T-helper 1 cell treated with Interleukin-12 subunit alpha and Interleukin-12 subunit beta and Interleukin-4 antibody, amounts not matched to agents 30 ng/mL and 1 ng/mL, for 36 hours (primary cell): ENCODE measurements around the gene SMG6. TPM values are rescaled to one million over a fixed set of nuclear protein-coding genes. Genes with fewer than 3 reads are reported as not detected.
"Not testable (repeated sequence)": the region's sequence is repeated elsewhere in the genome, so short reads cannot be mapped to it uniquely, and the experiment has no call there.

Experiments used
- intact Hi-C: fragments of 100-400 bp; cut with micrococcal nuclease; formaldehyde crosslinking; loops from one replicate; pipeline ENCODE4 v1.15.1; 2024
- total RNA-seq: library from RNA; stranded (reverse); gene quantifications from 2 replicates; pipeline ENCODE4 v1.2.3, GENCODE V29; 2022

Gene SMG6
- total RNA-seq = 42.1 and 47.9 TPM in 2 replicates

DNA sequence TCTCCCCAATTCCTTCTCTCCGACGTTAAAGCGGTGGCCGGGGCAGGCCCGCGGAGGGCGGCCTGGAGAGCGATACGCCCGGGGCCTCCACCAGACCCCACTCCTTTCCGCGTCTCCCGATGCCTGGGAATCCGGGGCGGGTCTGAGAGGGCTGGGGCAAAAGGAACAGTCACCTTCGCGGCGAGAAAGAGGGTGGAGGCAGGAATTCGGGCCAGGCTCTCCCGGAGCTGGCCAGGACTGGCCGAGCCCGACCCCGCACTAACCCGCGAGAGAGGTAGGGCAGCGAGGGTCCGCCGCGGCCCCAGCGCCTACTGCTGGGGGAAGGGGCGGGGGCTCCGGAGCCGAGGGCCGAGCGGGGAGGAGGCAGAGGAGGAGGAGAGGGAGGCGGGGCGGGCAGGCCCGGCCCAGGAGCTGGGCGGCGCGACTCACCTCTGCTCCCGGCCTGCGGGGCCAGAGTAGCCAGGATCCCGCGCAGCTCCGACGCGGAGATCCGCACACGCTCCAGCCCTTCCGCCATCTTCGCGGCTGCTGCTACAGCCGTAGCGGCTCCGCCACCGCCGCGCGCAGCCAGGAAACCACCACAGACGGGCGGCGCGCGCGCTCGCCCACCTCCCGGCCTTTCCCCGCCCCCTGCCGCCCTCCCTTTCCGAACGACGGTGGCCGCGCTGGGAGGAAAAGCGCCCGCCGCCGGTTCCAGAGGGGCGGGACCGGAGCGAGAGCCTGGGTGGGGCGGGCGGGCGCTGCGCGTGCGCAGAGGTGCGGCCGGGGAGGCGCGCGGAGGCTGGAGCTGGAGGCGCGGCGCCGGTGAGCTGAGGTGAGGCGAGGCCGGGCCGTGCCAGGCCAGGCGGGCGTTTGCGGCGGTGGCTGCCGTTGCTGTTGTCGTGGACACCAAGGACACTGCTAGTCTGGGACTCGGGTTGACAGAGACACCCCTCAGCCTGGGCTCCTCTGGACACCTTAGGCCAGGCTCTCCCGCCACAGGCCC lies at the start of gene SMG6, which contains the start of gene SRR:
TSS of gene SMG6 (minus strand) at position 582 of the 985 bp plus-strand sequence. CDS start at position 517, 65 bp downstream.
TSS of gene SRR (plus strand) at position 747 of the 985 bp plus-strand sequence. CDS start 11,611 bp downstream, outside the sequence.
- intact Hi-C loops = loop anchor here (1.0 to 5.0 kb wide), 10 partner anchors 33 to 586 kb away; partner anchors contain the start of genes CLUH, DPH1, MNT and TSR1

GRCh38 chr17:2351269-2351668 lies 47.7 kb upstream of the SMG6 start:
- intact Hi-C loops = loop anchor here (5.0 kb wide), 1 partner anchor 444 kb away; no protein-coding TSS in a partner anchor

DNA sequence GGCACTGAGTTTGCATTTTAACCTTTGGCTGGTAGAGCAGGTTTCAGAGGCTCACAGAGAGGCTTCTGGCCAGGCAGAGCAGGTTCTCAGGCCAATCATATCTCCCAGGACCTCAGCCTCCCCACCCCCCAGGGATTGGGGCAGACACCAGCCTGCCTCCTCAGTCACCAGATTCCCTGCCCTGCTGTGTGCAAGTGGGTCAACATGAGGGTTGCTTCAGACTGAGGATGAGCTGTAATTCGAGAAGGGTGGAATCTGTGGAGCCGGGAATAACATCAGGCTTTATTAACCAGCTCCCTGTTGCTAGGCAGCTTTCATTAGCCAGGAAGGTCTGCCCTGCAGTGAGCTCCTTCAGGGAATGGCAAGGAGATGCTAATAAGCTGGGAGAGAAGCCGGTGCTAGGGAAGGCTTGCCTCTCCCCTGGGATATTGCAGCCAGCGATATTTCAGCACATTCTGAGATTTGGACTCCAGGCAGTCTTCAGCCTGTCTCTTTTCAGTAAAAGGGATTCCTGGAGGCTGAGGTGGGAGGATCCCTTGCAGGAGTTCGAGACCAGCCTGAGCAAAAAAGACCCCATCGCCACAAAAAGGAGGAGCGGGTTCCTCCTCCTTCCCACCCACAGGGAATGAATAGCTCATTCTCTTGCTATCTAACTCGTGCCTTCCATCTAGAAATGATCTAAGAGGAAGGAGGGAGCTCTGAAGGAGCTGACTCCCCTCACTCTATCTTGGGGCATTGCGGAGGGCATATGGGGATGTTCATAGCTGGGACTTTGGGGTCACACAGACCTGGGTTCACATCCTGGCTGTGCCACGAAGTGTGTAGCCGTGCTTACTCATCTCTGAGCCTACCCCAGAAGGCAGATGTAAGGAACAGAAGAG lies 44.5 kb upstream of the SMG6 start:
- intact Hi-C loops = no loop called here

DNA sequence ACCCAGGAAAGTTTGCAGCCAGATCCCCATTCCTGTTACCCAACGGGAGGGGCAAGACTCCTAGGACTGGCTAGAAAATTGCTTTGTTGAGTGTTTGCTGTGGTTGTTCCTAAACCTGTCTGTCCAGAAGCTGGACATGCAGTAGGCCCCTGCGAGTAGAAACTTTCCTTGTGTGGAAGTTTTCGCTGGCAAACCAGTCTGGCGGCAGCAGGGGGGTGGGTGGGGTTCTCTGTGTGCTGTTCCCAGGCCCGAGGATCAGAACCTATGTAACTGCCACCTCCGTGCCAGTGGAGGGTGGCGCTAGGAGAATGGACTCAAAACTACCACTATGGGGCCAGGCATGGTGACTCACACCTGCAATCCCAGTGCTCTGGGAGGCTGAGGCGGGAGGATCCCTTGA lies 42.9 kb upstream of the SMG6 start:
- intact Hi-C loops = no loop called here

GRCh38 chr17:2344528-2344927 lies 40.9 kb upstream of the SMG6 start:
- intact Hi-C loops = no loop called here

- intact Hi-C loops = no loop called here
These were observed 39.8 kb upstream of the SMG6 start for GRCh38 chr17:2343421-2343820.

DNA sequence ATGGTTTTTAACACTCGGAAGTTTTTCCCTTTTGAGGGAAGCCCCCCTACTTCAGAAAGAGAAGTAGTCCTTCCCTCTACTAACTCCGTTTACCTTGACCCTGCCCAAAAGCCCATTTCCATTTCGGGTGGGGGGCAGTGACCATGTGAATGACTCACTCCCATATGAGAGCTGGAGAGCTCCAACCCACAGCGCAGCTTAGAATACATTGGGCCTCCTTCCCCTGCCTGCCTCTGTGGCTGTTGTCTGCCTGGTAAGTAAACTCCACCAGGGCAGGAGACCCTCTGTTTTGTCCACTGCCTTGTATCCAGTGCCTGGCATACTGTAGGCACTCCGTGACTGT lies 34.7 kb upstream of the SMG6 start:
- intact Hi-C loops = loop anchor here (5.0 kb wide), 2 partner anchors 174 to 374 kb away; partner anchors contain the start of genes CLUH and METTL16

GRCh38 chr17:2337544-2338314 lies 34.1 kb upstream of the SMG6 start:
- intact Hi-C loops = loop anchor here (1.0 to 5.0 kb wide), 5 partner anchors 56 to 621 kb away; partner anchors contain the start of genes CLUH, METTL16 and MNT

DNA sequence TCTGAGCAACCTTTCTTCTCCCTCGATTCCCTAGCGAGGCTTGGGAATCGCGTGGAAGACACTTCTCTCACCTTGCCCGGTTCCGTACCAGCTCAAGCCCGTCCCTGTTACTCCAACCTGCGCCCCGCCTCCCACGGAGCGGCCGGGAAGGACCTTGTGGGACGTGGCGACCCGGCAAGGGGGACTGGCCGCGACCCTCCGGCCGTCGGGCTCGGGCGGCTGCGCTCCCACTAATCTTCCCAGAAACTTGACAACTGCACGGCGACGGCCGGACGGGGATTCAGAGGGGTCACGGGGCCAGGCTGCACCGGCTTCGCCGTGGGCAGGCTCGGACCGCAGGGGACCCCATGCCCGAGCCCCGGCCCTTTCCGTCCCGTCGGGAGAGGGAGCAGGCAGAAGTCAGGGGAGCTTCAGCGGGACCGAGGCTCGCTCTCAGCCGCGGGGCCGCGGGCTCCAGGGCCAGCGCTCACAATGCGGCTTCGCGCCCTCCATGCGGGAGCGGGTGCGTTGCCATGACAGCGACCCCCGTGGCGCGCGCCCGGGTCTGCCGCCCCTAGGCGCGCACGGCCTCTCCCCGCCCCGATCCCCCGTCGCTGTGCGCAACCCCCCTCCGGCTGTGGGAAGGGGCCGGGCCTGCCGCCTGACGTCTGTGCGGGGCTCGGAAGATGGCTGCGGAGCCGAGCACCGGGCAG lies 33.4 kb upstream of the SMG6 start, which contains the start of gene SGSM2:
TSS of gene SGSM2 (plus strand) at position 650 of the 692 bp plus-strand sequence. CDS start 188 bp downstream, outside the sequence.
- intact Hi-C loops = loop anchor here (1.0 to 5.0 kb wide), 9 partner anchors 16 to 620 kb away; partner anchors contain the start of genes CLUH, METTL16, MNT and SMG6

DNA sequence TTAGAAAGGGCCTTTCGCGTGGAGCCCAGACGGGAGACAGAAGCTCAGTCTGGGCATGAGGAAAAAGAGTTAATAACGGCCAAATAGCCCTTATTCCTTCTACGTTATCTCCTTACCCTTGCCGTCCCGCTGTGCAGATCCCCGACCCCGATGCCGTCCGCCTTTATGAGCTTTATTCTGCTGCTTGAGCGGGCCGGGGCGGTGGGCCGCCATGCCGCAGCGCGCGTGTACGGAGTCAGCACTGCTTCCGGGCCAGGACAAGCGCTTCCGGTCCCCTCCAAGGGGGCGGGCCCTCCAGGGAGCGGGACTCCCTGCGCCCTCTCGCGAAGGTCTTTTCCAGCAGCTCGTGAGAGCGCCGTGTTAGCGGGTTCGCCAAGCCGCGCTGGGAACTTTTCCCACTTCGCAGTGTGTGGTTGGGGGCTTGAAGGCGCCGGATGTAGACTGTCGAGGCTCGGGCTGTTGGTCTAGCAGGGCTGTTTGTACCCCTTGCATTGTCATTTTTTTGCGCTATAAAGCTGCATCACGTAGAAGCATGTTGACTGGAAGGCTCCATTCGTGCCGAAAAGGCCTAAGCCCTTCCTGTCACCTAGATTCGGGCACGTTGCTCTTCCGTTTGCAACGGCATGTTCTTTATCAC lies 32.7 kb upstream of the SMG6 start, which contains the start of gene TSR1:
TSS of gene TSR1 (minus strand) at position 243 of the 637 bp plus-strand sequence. CDS start at position 213, 30 bp downstream.
- intact Hi-C loops = loop anchor here (1.0 to 5.0 kb wide), 8 partner anchors 17 to 620 kb away; partner anchors contain the start of genes CLUH, METTL16, MNT and SMG6

DNA sequence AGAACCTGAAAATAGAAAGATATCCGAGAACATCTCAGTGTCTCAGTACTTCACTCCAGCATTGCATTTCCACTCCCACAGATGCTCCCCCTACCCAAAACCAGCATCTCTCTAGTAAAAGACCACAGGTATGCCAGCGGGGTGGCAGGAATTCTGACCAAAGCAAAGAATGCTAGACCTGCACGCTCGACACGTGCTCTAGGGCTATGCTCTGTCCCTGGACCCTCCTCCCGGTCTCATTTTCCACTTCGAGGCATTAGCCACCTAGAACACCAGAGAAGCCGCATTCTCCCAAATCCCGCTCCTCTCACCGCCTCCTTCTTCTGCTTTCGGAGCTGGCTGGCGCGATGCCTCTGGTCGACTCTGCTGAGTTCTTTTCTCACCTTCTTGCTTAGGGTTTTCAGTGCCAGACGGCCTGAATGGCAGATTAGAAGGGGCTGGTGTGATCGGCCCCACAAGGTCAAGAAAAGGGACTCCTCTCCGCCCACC lies 32.2 kb upstream of the SMG6 start:
- intact Hi-C loops = loop anchor here (1.0 to 5.0 kb wide), 8 partner anchors 18 to 619 kb away; partner anchors contain the start of genes CLUH, METTL16, MNT and SMG6

- intact Hi-C loops = no loop called here
These were observed 27.7 kb upstream of the SMG6 start for GRCh38 chr17:2331303-2331702.

DNA sequence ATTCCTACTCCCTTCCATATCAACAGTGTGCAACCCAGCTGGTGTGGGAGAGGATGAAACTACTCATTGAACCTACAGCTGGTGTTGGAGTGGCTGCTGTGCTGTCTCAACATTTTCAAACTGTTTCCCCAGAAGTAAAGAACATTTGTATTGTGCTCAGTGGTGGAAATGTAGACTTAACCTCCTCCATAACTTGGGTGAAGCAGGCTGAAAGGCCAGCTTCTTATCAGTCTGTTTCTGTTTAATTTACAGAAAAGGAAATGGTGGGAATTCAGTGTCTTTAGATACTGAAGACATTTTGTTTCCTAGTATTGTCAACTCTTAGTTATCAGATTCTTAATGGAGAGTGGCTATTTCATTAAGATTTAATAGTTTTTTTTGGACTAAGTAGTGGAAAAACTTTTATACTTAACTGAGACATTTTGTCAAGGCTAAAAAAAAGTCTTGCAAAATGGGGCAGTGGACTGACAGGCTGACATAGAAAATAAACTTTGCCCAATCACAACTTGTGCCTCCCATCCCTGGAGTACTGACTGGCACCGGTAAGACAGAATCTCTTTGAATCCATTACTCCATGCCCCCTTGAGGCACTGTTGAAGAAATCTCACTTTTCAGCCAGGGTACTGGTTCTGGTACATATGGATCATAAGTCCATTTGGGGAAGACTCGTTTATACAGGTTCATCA lies 20.2 kb upstream of the SMG6 start:
- intact Hi-C loops = no loop called here

DNA sequence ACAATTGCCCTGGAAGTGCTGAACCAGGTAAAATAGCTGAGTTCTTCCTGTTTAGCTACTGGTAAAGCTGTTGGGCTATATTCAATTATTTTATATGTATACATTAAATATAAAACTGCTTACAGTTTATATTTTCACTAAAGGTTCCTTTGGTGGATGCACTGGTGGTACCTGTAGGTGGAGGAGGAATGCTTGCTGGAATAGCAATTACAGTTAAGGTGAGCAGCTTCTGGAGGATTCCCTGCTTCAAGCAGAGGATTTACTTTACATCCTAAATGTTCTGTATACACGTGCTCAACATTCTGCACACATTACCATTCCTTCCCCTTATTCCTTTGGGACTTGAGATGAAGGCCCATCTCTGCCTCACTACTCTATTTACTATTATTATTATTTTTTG lies 17.8 kb upstream of the SMG6 start:
- intact Hi-C loops = no loop called here

- intact Hi-C loops = no loop called here
These were observed 15.5 kb upstream of the SMG6 start for GRCh38 chr17:2319051-2319450.

- intact Hi-C loops = no loop called here
These were observed 14.2 kb upstream of the SMG6 start for GRCh38 chr17:2317796-2318195.

DNA sequence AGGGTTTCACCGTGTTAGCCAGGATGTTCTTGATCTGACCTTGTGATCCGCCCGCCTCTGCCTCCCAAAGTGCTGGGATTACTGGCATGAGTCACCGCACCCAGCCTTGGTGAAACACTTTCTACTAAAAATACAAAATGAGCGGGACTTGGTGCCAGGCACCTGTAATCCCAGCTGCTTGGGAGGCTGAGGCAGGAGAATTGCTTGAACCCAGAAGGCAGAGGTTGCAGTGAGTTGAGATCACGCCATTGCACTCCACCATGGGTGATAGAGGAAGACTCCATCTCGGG lies 13.3 kb upstream of the SMG6 start:
- intact Hi-C loops = not testable (repeated sequence)

DNA sequence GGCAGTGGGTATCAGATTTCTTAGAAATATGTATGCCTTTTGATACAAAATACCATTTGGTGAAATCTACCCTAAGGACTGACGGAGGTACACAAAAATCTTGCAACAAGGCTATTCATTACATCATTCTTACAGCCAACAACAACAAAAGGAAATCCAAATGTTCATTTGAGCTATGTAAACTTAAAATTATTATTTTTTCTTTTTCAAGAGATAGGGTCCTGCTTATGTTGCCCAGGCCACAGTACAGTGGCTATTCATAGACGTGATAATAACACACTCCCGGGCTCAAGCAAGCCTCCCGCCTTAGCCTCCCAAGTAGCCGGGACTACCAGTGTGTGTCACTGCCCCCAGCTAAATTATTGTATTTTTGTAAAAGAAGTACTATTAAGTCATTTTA lies 9.2 kb upstream of the SMG6 start:
- intact Hi-C loops = no loop called here
